ENCODE measurements around the gene MCOLN3. TPM values are rescaled to one million over a fixed set of nuclear protein-coding genes. Genes with fewer than 3 reads are reported as not detected.

Gene MCOLN3
- total RNA-seq, 1 experiment from 2014 or later: 10.1 TPM

DNA sequence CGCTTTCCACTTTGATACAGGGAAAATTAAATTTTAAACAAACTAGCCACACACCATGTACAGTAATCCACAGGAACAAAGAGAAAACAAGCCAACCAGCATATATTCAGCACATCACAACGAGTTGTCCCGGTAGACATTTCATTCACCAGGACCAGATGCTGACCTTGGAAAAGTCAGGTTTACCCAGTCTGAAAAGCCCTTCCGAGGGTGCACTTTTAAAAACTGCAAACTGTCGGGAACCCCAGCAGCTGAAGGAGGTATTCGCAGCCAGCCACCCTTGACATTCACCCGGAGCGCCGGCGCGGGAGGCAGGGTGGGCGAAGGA is 1.2 kb downstream of the MCOLN3 start:
- Histone ChIP-seq H3K9me2 (ENCODE audit: insufficient read depth) (no peaks in the 10 kb centered on the region), H3K9me3 (ENCODE audit: insufficient read depth, low read depth) (no peaks in the 10 kb centered on the region), H2AFZ (no peak overlapping the region), H3K27ac (no peak overlapping the region), H3K4me3 (no peak overlapping the region), H4K20me1 (ENCODE audit: insufficient read depth) (no peaks in the 10 kb centered on the region), H3K36me3 (ENCODE audit: low read depth) (no peaks in the 10 kb centered on the region), H3K4me1 (replicated peaks; ENCODE audit: insufficient read depth) (0 out of 2 replicates have a peak, but pooled peaks cover 3% of the 10 kb centered on the region), H3K27me3 (ENCODE audit: insufficient read depth, low read depth) (no peaks in the 10 kb centered on the region), H3K79me2 (ENCODE audit: low read depth) (no peaks in the 10 kb centered on the region), H3K4me2 (no peak overlapping the region), H3F3A (ENCODE audit: insufficient read depth, low read depth) (no peaks in the 10 kb centered on the region)
- intact Hi-C loops (cut with micrococcal nuclease; ENCODE audit: unreplicated experiment): loop anchor here (10.0 kb wide), 1 partner anchor 102 kb away; no protein-coding TSS in a partner anchor
- no peak for DNase-seq
- ChIA-PET POLR2A (ENCODE audit: unreplicated experiment) (no interaction called here), CTCF (no interaction called here)
- BruUV-seq (replicated peaks): TSS peak; percentile 34
- no peak for TF ChIP-seq EZH2 (IDR thresholded peaks at IDR 0.05; ENCODE audit: low read depth)
- TF ChIP-seq, protein P1, sequence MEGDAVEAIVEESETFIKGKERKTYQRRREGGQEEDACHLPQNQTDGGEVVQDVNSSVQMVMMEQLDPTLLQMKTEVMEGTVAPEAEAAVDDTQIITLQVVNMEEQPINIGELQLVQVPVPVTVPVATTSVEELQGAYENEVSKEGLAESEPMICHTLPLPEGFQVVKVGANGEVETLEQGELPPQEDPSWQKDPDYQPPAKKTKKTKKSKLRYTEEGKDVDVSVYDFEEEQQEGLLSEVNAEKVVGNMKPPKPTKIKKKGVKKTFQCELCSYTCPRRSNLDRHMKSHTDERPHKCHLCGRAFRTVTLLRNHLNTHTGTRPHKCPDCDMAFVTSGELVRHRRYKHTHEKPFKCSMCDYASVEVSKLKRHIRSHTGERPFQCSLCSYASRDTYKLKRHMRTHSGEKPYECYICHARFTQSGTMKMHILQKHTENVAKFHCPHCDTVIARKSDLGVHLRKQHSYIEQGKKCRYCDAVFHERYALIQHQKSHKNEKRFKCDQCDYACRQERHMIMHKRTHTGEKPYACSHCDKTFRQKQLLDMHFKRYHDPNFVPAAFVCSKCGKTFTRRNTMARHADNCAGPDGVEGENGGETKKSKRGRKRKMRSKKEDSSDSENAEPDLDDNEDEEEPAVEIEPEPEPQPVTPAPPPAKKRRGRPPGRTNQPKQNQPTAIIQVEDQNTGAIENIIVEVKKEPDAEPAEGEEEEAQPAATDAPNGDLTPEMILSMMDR (conservative IDR thresholded peaks at IDR 0.05): no peak

DNA sequence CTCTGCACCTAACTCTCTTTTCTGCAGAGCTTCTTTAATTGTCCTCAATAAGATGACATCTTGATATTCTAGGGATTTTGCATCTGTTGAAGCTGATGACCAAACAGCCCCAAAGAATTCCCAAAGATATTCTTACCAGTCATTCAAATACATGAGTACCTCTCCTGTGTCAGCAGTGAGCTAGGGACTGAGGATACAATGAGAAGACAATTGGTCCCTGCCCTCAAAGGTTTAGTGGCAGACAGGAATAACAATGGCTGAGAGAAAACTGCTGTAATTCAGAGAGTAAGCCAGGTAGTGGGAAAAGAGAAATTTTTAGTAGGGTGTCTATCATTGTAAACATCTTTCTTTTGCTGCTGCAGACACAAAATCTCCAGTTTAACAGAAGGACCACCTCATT is 5.9 kb downstream of the MCOLN3 start:
- Histone ChIP-seq H3F3A (ENCODE audit: insufficient read depth, low read depth) (no peaks in the 10 kb centered on the region), H3K4me1 (replicated peaks; ENCODE audit: insufficient read depth) (no peaks in the 10 kb centered on the region), H2AFZ (no peak overlapping the region), H3K79me2 (ENCODE audit: low read depth) (no peaks in the 10 kb centered on the region), H3K27ac (no peak overlapping the region), H3K4me3 (no peak overlapping the region), H3K9me2 (ENCODE audit: insufficient read depth) (no peaks in the 10 kb centered on the region), H4K20me1 (ENCODE audit: insufficient read depth) (no peaks in the 10 kb centered on the region), H3K36me3 (ENCODE audit: low read depth) (no peaks in the 10 kb centered on the region), H3K9me3 (ENCODE audit: insufficient read depth, low read depth) (no peaks in the 10 kb centered on the region), H3K27me3 (ENCODE audit: insufficient read depth, low read depth) (no peaks in the 10 kb centered on the region), H3K4me2 (no peak overlapping the region)
- CTCF ChIA-PET: no interaction called here
- no peak for DNase-seq
- TF ChIP-seq, protein P1 (conservative IDR thresholded peaks at IDR 0.05): no peak
- no peak for TF ChIP-seq EZH2 (IDR thresholded peaks at IDR 0.05; ENCODE audit: low read depth)
- intact Hi-C loops (cut with micrococcal nuclease; ENCODE audit: unreplicated experiment): loop anchor here (10.0 kb wide), 1 partner anchor 98 kb away; no protein-coding TSS in a partner anchor
- POLR2A ChIA-PET (ENCODE audit: unreplicated experiment): no interaction called here
- no TSS peak for BruUV-seq (replicated peaks)

DNA sequence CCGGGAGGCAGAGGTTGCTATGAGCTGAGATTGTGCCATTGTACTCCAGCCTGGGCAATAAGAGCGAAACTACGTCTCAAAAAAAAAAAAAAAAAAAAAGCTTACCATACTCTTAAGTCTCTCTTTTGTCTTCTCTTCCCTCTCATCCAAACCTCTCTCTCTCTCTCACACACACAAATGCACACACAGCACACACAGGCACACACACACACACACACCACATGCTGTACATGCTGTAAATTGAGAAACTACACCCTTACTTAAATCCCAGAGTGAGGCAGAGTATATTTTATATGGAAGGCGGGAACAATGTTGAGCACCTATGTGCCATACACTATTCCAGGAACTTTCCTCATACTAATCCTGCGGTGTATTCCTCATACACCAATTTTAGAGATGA is 6.5 kb downstream of the MCOLN3 start:
- DNase-seq: no peak
- Histone ChIP-seq H4K20me1 (ENCODE audit: insufficient read depth) (no peaks in the 10 kb centered on the region), H3F3A (ENCODE audit: insufficient read depth, low read depth) (no peaks in the 10 kb centered on the region), H3K27ac (no peak overlapping the region), H3K27me3 (ENCODE audit: insufficient read depth, low read depth) (no peaks in the 10 kb centered on the region), H2AFZ (no peak overlapping the region), H3K4me2 (no peak overlapping the region), H3K79me2 (ENCODE audit: low read depth) (no peaks in the 10 kb centered on the region), H3K36me3 (ENCODE audit: low read depth) (no peaks in the 10 kb centered on the region), H3K9me2 (ENCODE audit: insufficient read depth) (no peaks in the 10 kb centered on the region), H3K9me3 (ENCODE audit: insufficient read depth, low read depth) (no peaks in the 10 kb centered on the region), H3K4me1 (replicated peaks; ENCODE audit: insufficient read depth) (no peaks in the 10 kb centered on the region), H3K4me3 (no peak overlapping the region)
- POLR2A ChIA-PET (ENCODE audit: unreplicated experiment): no interaction called here
- no TSS peak for BruUV-seq (replicated peaks)
- intact Hi-C loops (cut with micrococcal nuclease; ENCODE audit: unreplicated experiment): loop anchor here (10.0 kb wide), 1 partner anchor 97 kb away; no protein-coding TSS in a partner anchor
- no peak for TF ChIP-seq EZH2 (IDR thresholded peaks at IDR 0.05; ENCODE audit: low read depth)
- TF ChIP-seq, protein P1 (conservative IDR thresholded peaks at IDR 0.05): no peak
- CTCF ChIA-PET: no interaction called here

Measured in PC-9 (cell line).